ENCODE results near the gene EXO1.

Gene EXO1

GRCh38 chr1:241896670-241896962, 48.6 kb downstream of the EXO1 start:
- peaks cover 9% of the 10 kb centered on the region; the same call in 1 of the 2 replicates for H3F3A ChIP-seq (ENCODE audit: control insufficient read depth, insufficient read depth)
- peaks cover 29% of the 10 kb centered on the region for H3K36me3 ChIP-seq (ENCODE audit: control insufficient read depth, low read length)
- H3K4me2 ChIP-seq (ENCODE audit: low read length) = no peak overlapping the region
- H4K20me1 ChIP-seq (ENCODE audit: control insufficient read depth, insufficient read depth, low read depth, low read length) = no peaks in the 10 kb centered on the region
- no peaks in the 10 kb centered on the region for H3K79me2 ChIP-seq (ENCODE audit: control insufficient read depth, low read length)
- no peak for TF ChIP-seq EZH2phosphoT487 (IDR thresholded peaks at IDR 0.05; ENCODE audit: borderline replicate concordance, low read length)
- TF ChIP-seq CTCF (IDR thresholded peaks at IDR 0.05; ENCODE audit: low read depth, low read length, poor library complexity, severe bottlenecking) = no peak
- no peaks in the 10 kb centered on the region for H3K27me3 ChIP-seq (ENCODE audit: control insufficient read depth, low read length)
- H3K27ac ChIP-seq (ENCODE audit: low read depth, low read length) = no peak overlapping the region
- H3K4me1 ChIP-seq (ENCODE audit: control insufficient read depth, low read length) = peaks cover 18% of the 10 kb centered on the region
- no peak overlapping the region for H3K4me3 ChIP-seq (ENCODE audit: low read length)
- no peaks in the 10 kb centered on the region for H3K9me3 ChIP-seq (ENCODE audit: control insufficient read depth, insufficient read depth, low read length)
- H3K9me2 ChIP-seq (replicated peaks; ENCODE audit: control insufficient read depth, low read length) = no peaks in the 10 kb centered on the region

GRCh38 chr1:241899210-241899609, 51.2 kb downstream of the EXO1 start:
- TF ChIP-seq CTCF (IDR thresholded peaks at IDR 0.05; ENCODE audit: low read depth, low read length, poor library complexity, severe bottlenecking) (no peak), EZH2phosphoT487 (IDR thresholded peaks at IDR 0.05; ENCODE audit: borderline replicate concordance, low read length) (no peak)
- no peaks in the 10 kb centered on the region for H3K79me2 ChIP-seq (ENCODE audit: control insufficient read depth, low read length)
- H3K27ac ChIP-seq (ENCODE audit: low read depth, low read length) = peak overlapping the region; percentile 68
- no peaks in the 10 kb centered on the region for H4K20me1 ChIP-seq (ENCODE audit: control insufficient read depth, insufficient read depth, low read depth, low read length)
- peaks cover 18% of the 10 kb centered on the region for H3K4me1 ChIP-seq (ENCODE audit: control insufficient read depth, low read length)
- peaks cover 24% of the 10 kb centered on the region for H3K36me3 ChIP-seq (ENCODE audit: control insufficient read depth, low read length)
- H3K9me3 ChIP-seq (ENCODE audit: control insufficient read depth, insufficient read depth, low read length) = no peaks in the 10 kb centered on the region
- peak overlapping the region; percentile 53 for H3K4me2 ChIP-seq (ENCODE audit: low read length)
- H3K9me2 ChIP-seq (replicated peaks; ENCODE audit: control insufficient read depth, low read length) = no peaks in the 10 kb centered on the region
- H3K27me3 ChIP-seq (ENCODE audit: control insufficient read depth, low read length) = no peaks in the 10 kb centered on the region
- peaks cover 8% of the 10 kb centered on the region; the same call in 1 of the 2 replicates for H3F3A ChIP-seq (ENCODE audit: control insufficient read depth, insufficient read depth)
- H3K4me3 ChIP-seq (ENCODE audit: low read length) = peak overlapping the region; percentile 44

DNA sequence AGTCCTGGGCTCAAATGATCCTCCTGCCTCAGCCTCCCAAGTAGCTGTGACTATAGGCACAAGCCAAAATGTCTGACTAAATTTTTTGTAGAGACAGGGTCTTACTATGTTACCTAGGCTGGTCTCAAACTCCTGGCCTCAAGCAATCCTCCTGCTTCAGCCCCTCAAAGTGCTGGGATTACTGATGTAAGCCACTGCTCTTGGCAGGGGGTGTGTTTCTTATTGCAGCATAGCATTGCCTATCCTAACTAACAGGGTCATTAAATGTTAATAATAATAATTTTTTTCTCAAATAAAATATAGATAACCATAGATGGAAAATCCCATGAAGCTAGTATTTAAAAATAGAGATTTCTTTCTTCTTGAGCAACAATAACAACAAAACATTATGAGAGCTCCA, 52.4 kb downstream of the EXO1 start:
- Histone ChIP-seq H3K36me3 (ENCODE audit: control insufficient read depth, low read length) (peaks cover 24% of the 10 kb centered on the region), H3K4me1 (ENCODE audit: control insufficient read depth, low read length) (peaks cover 18% of the 10 kb centered on the region), H4K20me1 (ENCODE audit: control insufficient read depth, insufficient read depth, low read depth, low read length) (no peaks in the 10 kb centered on the region), H3K4me3 (ENCODE audit: low read length) (no peak overlapping the region), H3K27ac (ENCODE audit: low read depth, low read length) (no peak overlapping the region), H3K27me3 (ENCODE audit: control insufficient read depth, low read length) (no peaks in the 10 kb centered on the region), H3K4me2 (ENCODE audit: low read length) (no peak overlapping the region), H3K9me3 (ENCODE audit: control insufficient read depth, insufficient read depth, low read length) (no peaks in the 10 kb centered on the region), H3K79me2 (ENCODE audit: control insufficient read depth, low read length) (no peaks in the 10 kb centered on the region), H3F3A (ENCODE audit: control insufficient read depth, insufficient read depth) (peaks cover 8% of the 10 kb centered on the region; the same call in 1 of the 2 replicates), H3K9me2 (replicated peaks; ENCODE audit: control insufficient read depth, low read length) (no peaks in the 10 kb centered on the region)
- TF ChIP-seq CTCF (IDR thresholded peaks at IDR 0.05; ENCODE audit: low read depth, low read length, poor library complexity, severe bottlenecking) = no peak
- TF ChIP-seq EZH2phosphoT487 (IDR thresholded peaks at IDR 0.05; ENCODE audit: borderline replicate concordance, low read length) = no peak

Data from DOHH2 (cell line).